ENCODE measurements around the gene FLYWCH2. TPM values are rescaled to one million over a fixed set of nuclear protein-coding genes. Genes with fewer than 3 reads are reported as not detected.

Gene FLYWCH2
- total RNA-seq, 1 experiment from 2014 or later: 16.5 TPM

- Mint-ChIP-seq H3K4me3 (no peak overlapping the region), H3K4me1 (no peaks in the 10 kb centered on the region)
- no peaks in the 10 kb centered on the region for H3K9me3 ChIP-seq (ENCODE audit: control insufficient read depth, low read depth, low read length)
Measured at GRCh38 chr16:2937170-2937569, 54.2 kb downstream of the FLYWCH2 start.

More at GRCh38 chr16:2937170-2937569, 54.2 kb downstream of the FLYWCH2 start:
- Histone ChIP-seq H3K4ac (ENCODE audit: low read depth, low read length) (no peak overlapping the region), H3K27ac (ENCODE audit: insufficient read length, low read depth, low read length) (no peak overlapping the region), H4K8ac (replicated peaks; ENCODE audit: insufficient read length, low read depth, low read length) (no peak overlapping the region), H2AFZ (ENCODE audit: low read length) (no peak overlapping the region), H2BK5ac (ENCODE audit: insufficient read length, low read length) (no peak overlapping the region), H4K20me1 (ENCODE audit: control insufficient read depth, insufficient read depth, insufficient read length) (no peaks in the 10 kb centered on the region), H3K27me3 (ENCODE audit: insufficient read depth, low read length) (no peaks in the 10 kb centered on the region), H3K4me1 (ENCODE audit: insufficient read depth, low read length) (no peaks in the 10 kb centered on the region), H2BK20ac (ENCODE audit: low read depth, low read length, poor library complexity, severe bottlenecking) (no peak overlapping the region), H3K9ac (ENCODE audit: extremely low read depth, insufficient read length, low read length) (no peak overlapping the region), H3K23ac (ENCODE audit: insufficient read length, low read depth, low read length) (no peak overlapping the region), H3K79me2 (ENCODE audit: insufficient read depth, low read length) (no peaks in the 10 kb centered on the region), H2BK12ac (ENCODE audit: insufficient read length, low read depth, low read length) (no peak overlapping the region), H2BK15ac (ENCODE audit: low read depth, low read length) (no peak overlapping the region), H3K14ac (ENCODE audit: insufficient read depth, low read length) (no peak overlapping the region), H2AK5ac (ENCODE audit: insufficient read length, low read length) (no peak overlapping the region), H3K4me2 (ENCODE audit: insufficient read depth, insufficient read length, low read length) (no peak overlapping the region), H2BK120ac (ENCODE audit: low read depth, low read length, poor library complexity, severe bottlenecking) (no peak overlapping the region), H4K91ac (ENCODE audit: insufficient read length, low read depth, low read length) (no peak overlapping the region), H3K56ac (ENCODE audit: insufficient read length, low read depth, low read length) (no peak overlapping the region), H3K18ac (ENCODE audit: insufficient read length, low read depth, low read length) (no peak overlapping the region), H3T11ph (ENCODE audit: low read length) (no peak overlapping the region), H3K23me2 (ENCODE audit: insufficient read length, low read depth, low read length, poor library complexity, severe bottlenecking) (no peaks in the 10 kb centered on the region), H4K5ac (ENCODE audit: insufficient read length, low read depth, low read length) (no peak overlapping the region), H3K79me1 (ENCODE audit: insufficient read depth, low read depth, low read length, poor library complexity, severe bottlenecking) (no peaks in the 10 kb centered on the region)
- peaks cover 10 to 26% (median 22%) of the 10 kb centered on the region in 3 experiments for H3K36me3 Mint-ChIP-seq (ENCODE audit: insufficient read depth in 1 of 3, low read depth in 3 of 3)
- no CpG with 5 or more reads among the region's 24 CpGs for WGBS (ENCODE audit: extremely low coverage, insufficient read length, low lambda C conversion rate)
- no peak overlapping the region for H3K27ac Mint-ChIP-seq
- no peaks in the 10 kb centered on the region for H3K27me3 Mint-ChIP-seq (ENCODE audit: low read depth)
- no peak for DNase-seq
- no peaks in the 10 kb centered on the region for H3K9me3 Mint-ChIP-seq
- TF ChIP-seq CTCF (conservative IDR thresholded peaks at IDR 0.05): no peak

All from H9 (cell line).